COLO668 (cell line): Measurements from ENCODE around the gene NUDT3.
"Not testable (repeated sequence)": the region's sequence is repeated elsewhere in the genome, so short reads cannot be mapped to it uniquely, and the experiment has no call there.

ENCODE experiments used
- DNase-seq: peaks from one replicate; lab custom pipeline; 2025; ENCODE audit not compliant: unreplicated experiment; lab: John Stamatoyannopoulos, UW

NUDT3 gene

DNA sequence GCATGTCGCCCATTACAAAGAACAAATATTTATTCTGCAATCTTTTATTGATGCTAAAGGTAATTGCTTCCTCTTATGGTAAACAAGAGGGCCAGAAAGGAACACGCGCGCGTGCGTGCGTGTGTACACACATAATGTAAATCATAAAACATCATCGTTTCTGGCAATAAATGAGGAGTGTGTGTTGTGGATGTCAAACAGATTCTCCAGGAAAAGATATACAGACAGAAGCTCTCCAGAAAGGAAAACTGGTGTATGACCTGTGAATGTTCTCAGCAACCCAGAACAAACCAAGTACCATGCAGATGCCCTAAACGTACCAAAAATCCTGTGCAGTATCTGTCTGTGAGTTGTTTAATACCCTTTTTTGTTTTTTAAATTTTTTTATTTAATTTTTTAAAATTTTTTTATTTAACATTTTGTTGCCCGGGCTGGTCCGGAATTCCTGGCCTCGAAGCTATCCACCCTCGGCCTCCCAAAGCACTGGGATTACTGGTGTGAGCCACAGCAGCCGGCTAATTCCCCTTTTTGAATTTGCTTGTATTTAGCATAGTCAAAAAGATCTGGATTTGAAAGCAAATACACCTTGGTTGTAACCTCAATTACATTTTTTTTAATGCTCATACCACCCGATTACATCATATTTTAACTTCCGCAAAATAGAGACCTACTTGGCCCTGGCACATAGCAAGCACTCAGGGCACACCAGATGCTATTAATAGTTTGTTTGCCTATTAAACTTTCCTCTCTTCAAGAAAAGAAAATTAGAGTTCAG lies 909 bp upstream of the NUDT3 start:
- peak; percentile 38 for DNase-seq

DNA sequence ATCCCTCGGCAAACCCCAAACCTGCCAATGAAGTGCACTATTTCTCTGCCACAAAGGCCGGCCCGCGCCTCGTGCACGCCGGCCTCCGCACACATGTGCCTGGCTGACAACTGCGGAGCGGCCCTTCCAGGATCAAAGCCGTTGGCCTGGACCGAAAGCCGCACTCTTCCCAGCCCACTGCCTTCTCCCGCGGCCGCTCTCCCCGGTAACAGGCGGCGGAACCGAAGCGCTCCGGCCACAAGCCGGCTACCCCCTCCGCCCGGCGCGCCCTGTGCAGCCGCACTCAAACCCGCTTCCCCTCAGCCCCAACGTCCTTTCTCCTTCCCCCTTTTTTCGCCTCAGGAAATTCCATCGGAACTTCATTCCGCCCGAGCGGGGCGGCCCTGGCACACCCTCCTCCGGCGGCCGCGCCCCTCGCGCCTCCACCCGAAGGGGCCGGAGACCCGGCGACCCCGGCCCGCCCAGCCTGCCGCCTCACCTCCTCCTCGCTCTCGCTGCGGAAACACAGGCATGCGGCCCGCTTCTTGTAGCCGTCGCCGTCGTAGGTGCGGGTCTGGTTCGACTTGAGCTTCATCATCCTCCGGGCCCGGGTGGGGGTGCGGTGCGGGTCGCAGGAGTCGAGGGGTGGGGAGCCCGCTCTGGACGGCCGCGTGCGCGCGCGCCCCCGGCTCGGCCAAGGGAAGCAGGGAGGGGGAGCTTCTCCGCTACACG lies 528 bp downstream of the NUDT3 start:
- DNase-seq = peak; percentile 61

DNA sequence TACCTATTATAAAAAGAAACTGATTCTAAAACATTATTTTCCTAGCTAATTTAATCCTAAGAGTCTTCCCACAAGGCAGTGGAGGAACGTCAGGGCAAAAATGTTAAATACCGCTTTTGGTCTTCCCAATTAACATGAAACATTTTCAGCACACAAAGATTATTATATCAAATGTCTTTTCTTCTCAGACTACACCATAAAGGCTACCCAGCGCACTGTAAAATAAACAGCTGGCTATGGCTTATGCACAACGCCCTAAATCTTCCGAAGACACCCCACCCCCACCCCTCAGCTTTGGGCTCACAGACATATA lies 1.0 kb downstream of the NUDT3 start:
- DNase-seq = no peak

DNA sequence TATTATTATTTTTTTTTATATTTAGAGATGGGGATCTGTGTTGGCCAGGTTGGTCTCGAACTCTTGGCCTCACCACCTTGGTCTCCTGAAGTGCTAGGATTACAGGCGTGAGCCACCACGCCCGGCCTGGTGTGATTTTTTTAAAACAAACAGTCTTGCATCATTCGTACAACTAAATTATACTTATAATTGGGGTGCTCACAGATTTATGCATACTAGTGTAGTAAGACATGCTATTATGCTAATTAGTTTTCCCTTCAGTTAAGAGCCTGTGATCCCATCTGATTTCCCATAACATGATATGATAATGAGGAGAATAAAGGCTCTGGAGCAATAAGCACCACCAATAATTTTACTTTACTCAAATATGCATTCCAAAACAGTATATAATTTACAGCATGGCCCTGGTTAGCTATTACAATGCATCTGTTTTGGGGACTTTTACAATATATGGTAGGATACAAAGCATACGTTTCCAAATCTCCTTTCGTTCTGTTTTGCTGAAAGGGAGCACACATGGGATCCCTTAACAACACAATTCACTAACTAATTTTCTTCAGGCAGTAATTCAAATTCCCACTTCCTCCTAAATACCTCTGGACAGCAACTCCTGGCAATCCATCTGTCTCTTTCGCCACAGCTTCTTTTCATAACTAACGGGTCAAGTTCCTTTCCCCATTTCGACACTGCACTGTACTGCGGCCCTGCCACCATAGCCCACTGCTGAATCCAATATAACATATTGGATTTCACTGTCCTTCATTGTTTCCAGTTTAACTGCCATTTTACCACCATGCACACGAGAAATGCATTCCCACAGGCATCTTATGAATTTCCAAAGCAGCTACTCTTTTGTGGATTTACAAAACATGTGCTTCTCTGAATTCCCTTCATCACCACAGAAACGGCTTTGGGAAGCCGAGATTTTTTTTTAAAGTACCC lies 1.7 kb downstream of the NUDT3 start:
- DNase-seq = peak; percentile 9

DNA sequence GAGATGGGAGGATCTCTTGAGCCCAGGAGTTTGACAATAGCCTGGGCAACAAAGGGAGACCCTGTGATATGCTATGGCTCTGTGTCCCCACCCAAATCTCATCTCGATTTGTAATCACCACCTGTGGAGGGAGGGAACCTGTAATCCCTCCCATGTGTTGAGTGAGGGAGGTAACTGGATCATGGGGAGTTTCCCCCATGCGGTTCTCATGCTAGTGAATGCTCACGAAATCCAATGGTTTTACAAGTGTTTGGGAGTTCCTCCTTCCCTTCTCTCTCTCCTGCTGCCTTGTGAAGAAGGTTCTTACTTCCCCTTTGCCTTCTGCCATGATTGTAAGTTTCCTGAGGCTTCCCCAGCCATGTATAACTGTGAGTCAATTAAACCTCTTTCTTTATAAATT lies 3.4 kb downstream of the NUDT3 start:
- no peak for DNase-seq

DNA sequence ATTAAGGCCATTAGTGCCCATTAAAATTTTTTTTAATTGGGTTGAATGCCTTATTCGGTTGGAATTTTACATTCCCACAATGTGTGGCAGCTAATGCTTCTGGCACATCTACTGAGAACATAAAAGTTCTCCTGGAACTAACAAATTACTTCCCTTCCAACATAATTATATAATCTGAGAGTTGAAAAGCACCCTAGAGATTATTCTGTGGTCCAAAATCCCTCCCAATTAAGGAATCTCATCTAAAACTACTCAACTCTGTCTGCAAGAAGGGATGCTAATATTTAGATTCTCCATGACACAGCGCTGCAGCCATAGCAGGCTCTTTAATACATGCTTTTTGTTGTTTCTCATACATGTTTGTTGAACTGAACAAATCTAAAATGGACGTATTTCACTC lies 4.0 kb downstream of the NUDT3 start:
- no peak for DNase-seq

DNA sequence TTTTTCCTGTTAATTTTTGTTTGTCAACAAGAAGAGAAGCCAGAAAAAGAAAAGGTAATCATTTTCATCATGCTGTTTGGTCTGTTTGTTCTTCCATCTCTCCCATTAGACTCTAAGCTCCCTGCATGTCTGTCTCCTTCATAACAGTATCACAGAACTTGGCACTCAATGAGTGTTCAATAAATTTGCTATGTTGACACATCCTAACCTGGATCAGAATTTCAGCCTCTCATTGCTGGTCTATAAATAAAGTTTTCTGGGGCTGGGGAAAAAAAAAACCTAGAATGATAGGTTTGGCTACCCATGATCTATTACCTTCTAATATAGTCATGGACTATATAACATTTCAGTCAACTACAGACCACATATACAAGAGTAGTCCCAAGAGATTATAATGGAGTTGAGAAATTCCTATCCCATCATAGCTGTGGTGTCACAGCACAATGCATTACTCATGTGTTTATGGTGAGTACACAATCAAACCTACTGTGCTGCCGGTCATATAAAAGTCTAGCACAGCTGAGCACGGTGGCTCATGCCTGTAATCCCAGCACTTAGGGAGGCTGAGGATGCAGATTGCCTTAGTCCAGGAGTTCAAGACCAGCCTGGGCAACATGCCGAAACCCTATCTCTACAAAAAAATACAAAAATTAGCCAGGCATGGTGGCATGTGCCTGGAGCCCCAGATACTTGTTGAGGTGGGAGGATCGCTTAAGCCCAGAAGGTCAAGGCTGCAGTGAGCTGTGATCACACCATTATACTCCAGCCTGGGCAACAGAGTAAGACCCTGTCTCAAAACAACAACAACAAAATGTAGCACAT lies 5.9 kb downstream of the NUDT3 start:
- no peak for DNase-seq

DNA sequence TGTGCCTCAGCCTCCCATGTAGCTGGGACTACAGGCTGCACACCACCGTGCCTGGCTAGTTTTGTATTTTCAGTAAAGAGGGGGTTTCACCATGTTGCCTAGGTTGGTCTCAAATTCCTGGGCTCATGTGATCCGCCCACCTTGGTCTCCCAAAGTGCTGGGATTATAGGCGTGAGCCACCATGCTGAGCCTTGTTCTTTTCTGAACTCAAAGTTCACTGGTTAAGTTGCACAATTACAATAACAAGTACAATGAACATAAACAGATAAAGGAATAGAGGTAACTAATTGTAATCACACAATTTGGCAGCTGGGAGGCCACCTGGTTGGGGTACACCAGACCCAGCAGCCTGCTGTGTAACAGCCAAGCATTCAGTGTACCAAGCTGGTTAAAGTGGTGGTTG lies 6.7 kb downstream of the NUDT3 start:
- no peak for DNase-seq

DNA sequence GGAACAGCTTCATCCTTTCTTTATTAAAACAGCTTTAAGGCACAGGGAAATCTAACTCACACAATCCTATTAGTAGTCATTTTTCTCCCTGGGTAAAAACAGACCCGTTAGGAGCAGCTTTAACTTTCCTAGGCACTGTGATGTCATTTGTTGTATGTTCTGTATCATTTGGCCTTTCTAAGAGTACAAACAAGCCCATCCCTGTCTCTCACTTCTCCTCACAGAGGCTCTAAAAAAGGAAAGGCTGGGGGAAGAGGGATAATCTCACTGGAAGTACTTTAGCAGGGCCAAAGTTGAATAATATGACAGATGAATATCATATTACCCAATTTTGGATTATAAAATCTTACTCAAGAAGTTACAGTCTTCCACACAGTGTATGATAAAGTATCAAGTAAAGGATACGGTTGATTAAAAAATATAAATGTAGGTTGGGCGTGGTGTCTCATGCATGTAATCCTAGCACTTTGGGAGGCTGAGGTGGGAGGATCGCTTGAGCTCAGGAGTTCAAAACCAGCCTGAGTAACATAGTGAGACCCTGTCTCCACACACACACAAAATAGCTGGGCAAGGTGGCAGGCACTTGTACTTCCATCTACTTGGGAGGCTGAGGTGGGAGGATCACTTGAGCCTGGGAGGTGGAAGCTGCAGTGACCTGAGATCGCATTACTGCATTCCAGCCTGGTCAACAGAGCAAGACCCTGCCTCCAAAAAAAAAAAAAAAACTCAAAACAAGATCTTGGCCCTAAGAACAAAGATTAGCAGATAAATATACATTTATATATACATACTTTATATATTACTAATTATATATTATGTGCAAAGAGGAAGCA lies 7.9 kb downstream of the NUDT3 start:
- DNase-seq = no peak

DNA sequence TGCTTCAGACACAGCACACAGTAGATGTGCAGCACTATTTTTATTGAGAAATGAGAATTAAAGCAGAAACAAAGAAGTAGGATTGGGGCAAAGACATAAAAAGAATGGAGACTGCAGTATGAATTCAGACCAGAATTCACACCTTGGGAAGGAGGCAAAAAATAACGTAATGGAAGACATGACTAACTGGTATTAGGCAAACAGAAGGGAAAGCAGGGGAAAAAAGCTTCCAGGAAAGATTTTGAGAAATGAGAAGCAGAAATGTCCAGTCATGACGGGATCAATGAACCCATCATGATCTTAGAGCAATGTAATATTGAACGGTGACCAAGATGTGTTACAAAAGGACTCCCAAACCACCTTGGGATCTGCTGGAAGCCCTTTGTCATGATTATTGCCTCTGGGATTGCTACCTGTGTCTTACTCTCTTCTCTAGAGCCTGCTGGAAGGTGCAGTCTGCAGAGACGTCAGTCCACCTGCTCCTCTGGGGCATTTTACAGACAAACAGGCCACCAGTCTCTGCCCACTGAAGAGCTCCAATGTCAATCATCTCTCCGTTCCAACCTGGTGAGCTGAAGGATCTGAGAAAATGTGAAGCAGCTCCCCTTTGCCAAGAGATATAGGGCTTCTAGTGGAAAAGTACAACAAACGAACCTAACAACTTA lies 8.7 kb downstream of the NUDT3 start:
- DNase-seq = no peak

DNA sequence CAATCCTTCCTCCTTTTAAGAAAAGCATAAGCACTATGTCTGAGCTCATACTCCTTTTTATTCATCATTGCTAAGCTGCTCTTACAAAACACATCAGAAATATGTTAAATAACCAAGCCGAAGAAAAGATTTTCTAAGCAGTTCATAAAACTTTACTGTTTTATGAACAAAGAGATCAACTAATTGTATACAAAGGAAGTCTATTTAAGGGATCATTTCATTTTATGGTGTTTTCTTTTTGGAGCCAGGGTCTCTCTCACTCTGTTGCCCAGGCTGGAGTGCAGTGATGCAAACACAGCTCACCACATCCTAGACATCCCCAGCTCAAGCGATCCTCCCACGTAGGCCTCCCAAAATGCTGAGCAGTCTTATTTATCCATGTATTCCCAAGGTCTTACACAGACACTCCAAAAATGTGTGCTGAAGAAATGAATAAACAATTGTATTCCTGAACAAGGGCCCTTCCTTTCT lies 9.3 kb downstream of the NUDT3 start:
- DNase-seq = no peak

DNA sequence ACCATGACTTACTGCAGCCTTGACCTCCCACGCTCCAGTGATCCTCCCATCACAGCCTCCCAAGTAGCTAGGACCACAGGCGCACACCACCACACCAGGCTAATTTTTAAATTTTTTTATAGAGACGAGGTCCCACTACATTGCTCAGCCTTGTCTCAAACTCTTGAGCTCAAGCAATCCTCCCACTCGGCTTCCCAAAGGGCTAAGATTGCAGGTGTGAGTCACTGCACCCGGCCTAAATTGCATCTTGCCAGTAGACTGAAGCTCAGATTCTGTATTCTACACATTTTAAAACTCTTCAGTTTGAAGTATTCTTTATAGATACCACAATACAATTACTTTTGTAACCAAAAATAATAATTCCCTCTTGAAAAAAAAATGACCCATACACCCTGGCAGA lies 11.4 kb downstream of the NUDT3 start:
- no peak for DNase-seq

DNA sequence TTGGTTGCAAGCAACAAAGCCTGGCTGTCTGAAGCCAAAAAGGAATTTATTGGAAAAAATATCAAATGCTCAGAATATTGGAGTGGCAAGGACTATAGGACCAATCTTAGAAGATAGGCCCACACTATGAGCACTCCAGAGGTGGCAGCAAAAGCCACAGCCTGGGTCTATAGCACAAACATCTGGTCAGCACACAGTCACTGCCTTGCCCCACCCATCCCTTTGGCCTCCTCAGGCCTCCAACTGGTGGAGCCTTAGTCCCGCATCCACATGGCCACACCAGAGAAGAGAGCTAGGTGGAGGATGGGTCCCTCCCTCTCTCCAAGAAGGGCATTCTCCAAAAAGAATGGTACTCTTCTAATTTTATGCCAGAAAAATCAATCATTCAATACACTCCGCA lies 14.0 kb downstream of the NUDT3 start:
- no peak for DNase-seq

DNA sequence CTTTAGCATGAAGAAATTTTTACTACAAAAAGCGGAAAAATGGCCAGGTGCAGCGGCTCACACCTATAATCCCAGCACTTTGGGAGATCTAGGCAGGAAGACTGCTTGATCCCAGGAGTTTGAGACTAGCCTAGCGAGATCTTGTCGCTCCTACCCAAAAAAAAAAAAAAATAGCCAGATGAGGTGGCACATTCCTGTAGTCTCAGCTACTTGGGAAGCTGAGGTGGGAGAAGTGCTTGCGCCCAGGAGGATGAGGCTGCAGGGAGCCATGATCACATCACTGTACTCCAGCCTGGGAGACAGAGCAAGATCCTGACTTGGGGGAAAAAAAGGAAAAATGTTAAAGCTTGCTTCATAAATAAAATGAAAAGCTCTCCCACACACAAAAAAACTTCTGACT lies 14.5 kb downstream of the NUDT3 start:
- DNase-seq = no peak

DNA sequence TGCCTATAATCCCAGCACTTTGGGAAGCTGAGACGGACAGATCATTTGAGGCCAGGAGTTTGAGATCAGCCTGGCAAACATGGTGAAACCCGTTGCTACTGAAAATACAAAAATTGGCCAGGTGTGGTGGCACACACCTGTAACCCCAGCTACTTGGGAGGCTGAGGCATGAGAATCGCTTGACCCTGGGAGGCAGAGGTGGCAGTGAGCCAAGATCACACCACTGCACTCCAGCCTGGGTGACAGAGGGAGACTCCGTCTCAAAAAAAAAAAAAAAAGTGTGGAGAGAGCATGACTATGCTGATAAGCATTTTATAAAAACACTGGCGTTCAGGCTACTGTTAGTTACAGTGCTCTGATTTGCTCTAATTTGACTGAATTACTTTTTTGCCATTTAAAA lies 14.9 kb downstream of the NUDT3 start:
- DNase-seq = not testable (repeated sequence)

DNA sequence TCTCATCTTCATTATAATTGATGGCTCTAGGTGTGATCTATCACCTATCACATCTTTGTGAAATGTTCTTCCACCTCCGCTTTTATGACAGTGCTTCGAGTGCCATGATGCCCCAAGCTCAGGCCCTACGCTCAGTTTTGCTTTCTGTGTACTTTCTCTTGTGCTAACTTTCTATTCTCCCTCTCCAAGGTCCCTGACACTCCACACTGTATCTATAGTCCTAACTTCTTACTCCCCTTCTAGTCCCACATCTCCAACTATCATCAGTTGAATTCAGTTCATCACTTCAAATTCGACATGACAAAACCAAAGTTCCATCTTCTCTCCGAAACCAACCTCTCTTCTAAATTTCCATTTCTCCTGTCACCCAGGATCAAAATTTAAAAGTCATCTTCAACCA lies 16.6 kb downstream of the NUDT3 start:
- no peak for DNase-seq

DNA sequence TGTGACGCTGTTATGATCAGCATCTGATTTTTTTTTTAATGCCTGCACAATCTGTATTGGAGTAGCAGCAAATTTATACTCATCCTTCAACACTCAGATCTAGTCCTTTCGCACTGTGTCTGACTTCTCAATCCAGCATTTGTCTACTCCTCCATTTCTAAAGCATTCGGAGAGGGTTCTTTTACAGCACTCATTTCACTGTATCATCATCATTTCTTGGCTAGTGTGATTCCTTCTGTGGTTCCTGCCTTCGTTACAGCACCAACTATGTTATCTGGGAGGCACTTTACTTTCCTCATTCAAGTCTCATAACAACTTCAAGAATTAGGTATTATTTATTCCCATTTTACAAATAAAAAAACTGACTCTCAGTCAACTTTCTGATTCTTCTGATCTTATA lies 18.0 kb downstream of the NUDT3 start:
- no peak for DNase-seq

DNA sequence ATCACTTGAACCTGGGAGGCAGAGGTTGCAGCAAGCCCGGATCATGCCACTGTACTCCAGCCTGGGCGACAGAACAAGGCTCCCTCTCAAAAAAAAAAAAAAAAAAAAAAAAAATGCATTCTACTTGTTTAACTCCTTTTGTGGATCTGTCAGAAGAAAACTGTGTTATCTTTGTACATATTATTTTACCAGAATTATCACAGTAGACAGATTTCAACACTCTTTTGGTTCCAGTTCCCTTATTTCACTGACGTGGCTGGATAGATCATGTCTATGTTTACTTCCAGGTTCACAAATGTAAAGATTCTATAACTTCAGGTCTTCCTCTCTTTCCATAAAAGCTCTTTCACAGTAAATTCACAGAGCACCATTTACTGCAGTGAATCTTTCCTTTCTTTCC lies 18.4 kb downstream of the NUDT3 start:
- DNase-seq = no peak

DNA sequence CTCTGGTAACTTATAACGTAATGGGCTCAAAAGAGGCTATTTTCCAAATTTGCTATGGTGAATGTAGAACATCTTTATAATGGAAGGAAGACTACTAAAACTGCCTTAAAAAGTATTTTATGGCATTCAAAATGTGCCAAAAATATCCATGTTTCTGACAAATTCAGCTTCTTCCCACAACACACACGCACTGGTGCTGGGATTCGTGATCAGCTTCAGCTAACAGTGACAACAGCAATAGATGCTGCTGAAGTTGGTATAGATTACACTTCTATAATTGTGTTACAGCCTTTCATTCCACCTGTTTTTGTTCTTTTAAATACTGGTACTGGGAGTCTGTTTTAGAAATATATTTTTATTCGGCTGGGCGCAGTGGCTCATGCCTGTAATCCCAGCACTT lies 19.0 kb downstream of the NUDT3 start:
- DNase-seq = no peak
